ENCODE results near the gene TSFM. TPM values are rescaled to one million over a fixed set of nuclear protein-coding genes. Genes with fewer than 3 reads are reported as not detected.

The TSFM gene
- total and polyA plus RNA-seq, 2 of the 4 experiments (the other 2 are of a cell fraction) = 11.5 to 14.0 TPM

- no peak overlapping the region for H3K4me3 ChIP-seq (ENCODE audit: insufficient read depth, low read depth, low read length)
- dilution Hi-C loops (cut with HindIII; ENCODE audit: low sequenced_read_pairs, unreplicated experiment) = no loop called here
- H3K4me1 ChIP-seq (ENCODE audit: control insufficient read depth, insufficient read depth, low read length) = peaks cover 2% of the 10 kb centered on the region; the same call in 1 of the 2 replicates
- POLR2A ChIA-PET (ENCODE audit: unreplicated experiment) = no interaction called here
- H4K91ac ChIP-seq (ENCODE audit: insufficient read depth, low read depth, low read length) = no peak overlapping the region
- no peak overlapping the region for H2AK9ac ChIP-seq (replicated peaks; ENCODE audit: low read depth, low read length, poor library complexity)
- H4K8ac ChIP-seq (ENCODE audit: low read depth in 2 of 2, low read length in 2 of 2) = no peak overlapping the region
- no CpG with 5 or more reads among the region's 1 CpG for WGBS, 2 experiments (ENCODE audit: extremely low coverage in 2 of 2, insufficient read length in 1 of 2)
- H3K9ac ChIP-seq (ENCODE audit: low read depth, low read length) = no peak overlapping the region
- peaks cover 43% of the 10 kb centered on the region for H3K36me3 ChIP-seq (ENCODE audit: control insufficient read depth, insufficient read depth, low read length)
- H4K5ac ChIP-seq (ENCODE audit: low read depth, low read length) = no peak overlapping the region
- H3K18ac ChIP-seq (ENCODE audit: low read depth, low read length) = no peak overlapping the region
- intact Hi-C loops (cut with micrococcal nuclease) = no loop called here
- H3K14ac ChIP-seq (replicated peaks; ENCODE audit: low read depth, low read length) = no peak overlapping the region
- in situ Hi-C loops (cut with MboI; ENCODE audit: low sequenced_read_pairs) = no loop called here
- H2BK15ac ChIP-seq (ENCODE audit: low read depth, low read length) = no peak overlapping the region
- H3K4me2 ChIP-seq (ENCODE audit: low read depth, low read length) = no peak overlapping the region
- H2BK20ac ChIP-seq (ENCODE audit: low read depth, low read length) = no peak overlapping the region
- H2AK5ac ChIP-seq (ENCODE audit: low read depth, low read length) = no peak overlapping the region
- no peak overlapping the region for H3K23ac ChIP-seq (ENCODE audit: low read depth, low read length)
- H2BK120ac ChIP-seq (ENCODE audit: low read depth, low read length) = no peak overlapping the region
- H3K56ac ChIP-seq (ENCODE audit: extremely low read depth, insufficient read depth, low read length) = no peak overlapping the region
- DNase-seq (no peak), ATAC-seq (ENCODE audit: low read depth) (no peak)
- H3K27me3 ChIP-seq (ENCODE audit: control insufficient read depth, insufficient read depth, low read length) = no peaks in the 10 kb centered on the region
- no peak for TF ChIP-seq BHLHE40 (IDR thresholded peaks at IDR 0.05; ENCODE audit: low read depth, low read length)
- no peak for TF ChIP-seq MXI1 (IDR thresholded peaks at IDR 0.05; ENCODE audit: borderline replicate concordance, low read depth, low read length)
- no peak for TF ChIP-seq CEBPB (IDR thresholded peaks at IDR 0.05; ENCODE audit: low read depth, low read length)
- TF ChIP-seq, protein P1, sequence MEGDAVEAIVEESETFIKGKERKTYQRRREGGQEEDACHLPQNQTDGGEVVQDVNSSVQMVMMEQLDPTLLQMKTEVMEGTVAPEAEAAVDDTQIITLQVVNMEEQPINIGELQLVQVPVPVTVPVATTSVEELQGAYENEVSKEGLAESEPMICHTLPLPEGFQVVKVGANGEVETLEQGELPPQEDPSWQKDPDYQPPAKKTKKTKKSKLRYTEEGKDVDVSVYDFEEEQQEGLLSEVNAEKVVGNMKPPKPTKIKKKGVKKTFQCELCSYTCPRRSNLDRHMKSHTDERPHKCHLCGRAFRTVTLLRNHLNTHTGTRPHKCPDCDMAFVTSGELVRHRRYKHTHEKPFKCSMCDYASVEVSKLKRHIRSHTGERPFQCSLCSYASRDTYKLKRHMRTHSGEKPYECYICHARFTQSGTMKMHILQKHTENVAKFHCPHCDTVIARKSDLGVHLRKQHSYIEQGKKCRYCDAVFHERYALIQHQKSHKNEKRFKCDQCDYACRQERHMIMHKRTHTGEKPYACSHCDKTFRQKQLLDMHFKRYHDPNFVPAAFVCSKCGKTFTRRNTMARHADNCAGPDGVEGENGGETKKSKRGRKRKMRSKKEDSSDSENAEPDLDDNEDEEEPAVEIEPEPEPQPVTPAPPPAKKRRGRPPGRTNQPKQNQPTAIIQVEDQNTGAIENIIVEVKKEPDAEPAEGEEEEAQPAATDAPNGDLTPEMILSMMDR (conservative IDR thresholded peaks at IDR 0.05; ENCODE audit: low read depth, low read length) = no peak
- no peak for TF ChIP-seq CHD1 (IDR thresholded peaks at IDR 0.05; ENCODE audit: low read depth, low read length)
- no peak for TF ChIP-seq ELK1 (IDR thresholded peaks at IDR 0.05; ENCODE audit: borderline replicate concordance, low read depth, low read length)
- no peak for TF ChIP-seq RFX5 (IDR thresholded peaks at IDR 0.05; ENCODE audit: low read depth, low read length)
- no peak for TF ChIP-seq MAFK (IDR thresholded peaks at IDR 0.05; ENCODE audit: low read depth, low read length)
- no peak for TF ChIP-seq POLR2A (IDR thresholded peaks at IDR 0.05; ENCODE audit: low read depth, low read length)
- TF ChIP-seq MAZ (IDR thresholded peaks at IDR 0.05; ENCODE audit: borderline replicate concordance, low read depth, low read length) = no peak
- no peak for TF ChIP-seq NFE2L2 (IDR thresholded peaks at IDR 0.05; ENCODE audit: low read depth, low read length)
- TF ChIP-seq RCOR1 (IDR thresholded peaks at IDR 0.05; ENCODE audit: insufficient replicate concordance, low read length) = no peak
- TF ChIP-seq RAD21 (IDR thresholded peaks at IDR 0.05; ENCODE audit: low read length) = no peak
- TF ChIP-seq, protein P2, sequence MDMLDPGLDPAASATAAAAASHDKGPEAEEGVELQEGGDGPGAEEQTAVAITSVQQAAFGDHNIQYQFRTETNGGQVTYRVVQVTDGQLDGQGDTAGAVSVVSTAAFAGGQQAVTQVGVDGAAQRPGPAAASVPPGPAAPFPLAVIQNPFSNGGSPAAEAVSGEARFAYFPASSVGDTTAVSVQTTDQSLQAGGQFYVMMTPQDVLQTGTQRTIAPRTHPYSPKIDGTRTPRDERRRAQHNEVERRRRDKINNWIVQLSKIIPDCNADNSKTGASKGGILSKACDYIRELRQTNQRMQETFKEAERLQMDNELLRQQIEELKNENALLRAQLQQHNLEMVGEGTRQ (IDR thresholded peaks at IDR 0.05; ENCODE audit: low read depth, low read length) = no peak
- no peak for TF ChIP-seq FOS (IDR thresholded peaks at IDR 0.05; ENCODE audit: low read depth, low read length)
- no peak for TF ChIP-seq SMC3 (IDR thresholded peaks at IDR 0.05; ENCODE audit: low read depth, low read length)
- H2AFZ ChIP-seq (replicated peaks; ENCODE audit: low read length, poor library complexity) = no peak overlapping the region
- peaks cover 21 to 23% of the 10 kb centered on the region in 2 experiments for H3K79me1 ChIP-seq (ENCODE audit: low read depth in 1 of 2, low read length in 2 of 2)
- no TSS peak for BruUV-seq (replicated peaks)
- CTCF ChIA-PET = interaction anchor here (0.6 to 1.3 kb wide), 2 partner anchors 14 to 83 kb away, joined by 3 to 11 read pairs; no protein-coding TSS in a partner anchor
- H2BK5ac ChIP-seq (ENCODE audit: low read depth, low read length, poor library complexity, severe bottlenecking) = no peak overlapping the region
- H3K9me1 ChIP-seq (ENCODE audit: insufficient read depth, low read length) = no peaks in the 10 kb centered on the region
- H3K27ac ChIP-seq (ENCODE audit: insufficient read depth, low read length) = no peak overlapping the region
- peaks cover 3% of the 10 kb centered on the region; the same call in 1 of the 2 replicates for H4K20me1 ChIP-seq (ENCODE audit: insufficient read depth, low read length)
- no peak overlapping the region for H3K4ac ChIP-seq (ENCODE audit: low read depth, low read length)
- no peaks in the 10 kb centered on the region for H3K9me3 ChIP-seq (ENCODE audit: control insufficient read depth, insufficient read depth, low read length)
Measured at GRCh38 chr12:57796996-57797395, 14.4 kb downstream of the TSFM start.
